LoVo (cell line): ENCODE results near the gene CACHD1.

Experiments used
- DNase-seq: peaks from one replicate; pipeline ENCODE4 v3.0.0-alpha.2; 2016; ENCODE audit warnings: low spot score

CACHD1 gene

DNA sequence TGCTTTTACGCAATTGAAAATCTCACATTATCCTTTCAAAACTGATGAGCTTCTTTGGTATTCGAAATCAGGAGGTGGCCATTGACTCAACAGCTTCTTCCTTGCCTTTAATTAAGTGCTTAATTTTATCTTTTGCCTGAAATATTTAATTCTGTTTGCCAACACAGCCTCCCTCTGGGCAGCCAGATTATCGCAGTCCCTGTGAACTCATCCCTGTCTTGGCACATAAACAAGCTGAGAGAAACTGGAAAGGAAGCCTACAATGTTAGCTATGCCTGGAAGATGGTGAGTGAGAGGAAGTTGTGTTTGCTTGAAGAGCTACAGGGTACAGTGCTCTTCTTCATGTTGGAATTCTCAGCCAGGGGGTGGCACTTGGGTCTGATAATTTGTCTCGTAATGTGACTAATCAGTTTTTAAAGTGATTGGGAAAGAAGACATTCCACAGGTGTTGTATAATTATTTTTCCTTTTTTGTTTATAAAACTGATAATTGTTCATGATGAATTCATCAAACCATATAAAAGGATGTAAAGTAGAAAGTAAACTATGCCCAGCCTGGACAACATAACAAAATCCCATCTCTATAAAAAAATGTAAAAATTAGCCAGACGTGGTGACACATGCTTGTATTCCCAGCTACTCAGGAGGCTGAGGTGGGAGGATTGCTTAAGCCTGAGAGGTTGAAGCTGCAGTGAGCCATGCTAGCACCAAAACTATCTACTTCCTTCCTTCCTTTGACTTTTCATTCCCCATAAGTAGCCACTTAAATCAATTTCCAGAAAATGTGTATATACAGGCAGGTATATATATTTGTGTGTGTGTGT lies 184.8 kb downstream of the CACHD1 start:
- no peak for DNase-seq

DNA sequence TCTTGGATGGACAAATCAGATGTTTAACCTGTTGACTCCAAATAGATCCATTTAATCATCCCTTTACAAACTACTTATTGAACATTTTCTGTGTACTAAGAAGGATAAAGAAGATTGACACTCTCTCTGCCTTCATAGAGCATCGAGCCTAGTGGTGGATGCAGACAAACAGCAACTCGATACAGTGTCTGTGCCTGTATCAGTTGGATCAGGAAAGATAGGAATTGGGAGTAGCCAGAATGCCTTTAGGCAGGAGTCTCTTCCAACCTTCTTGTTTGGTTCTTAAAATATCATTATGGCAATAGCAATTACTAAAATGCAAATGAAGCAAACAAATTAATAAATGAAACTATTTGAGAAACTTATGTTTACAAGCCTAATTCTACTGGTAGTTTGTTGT lies 185.9 kb downstream of the CACHD1 start:
- no peak for DNase-seq

- DNase-seq, result no peak
Measured at GRCh38 chr1:64659478-64660138, 189.7 kb downstream of the CACHD1 start.

DNA sequence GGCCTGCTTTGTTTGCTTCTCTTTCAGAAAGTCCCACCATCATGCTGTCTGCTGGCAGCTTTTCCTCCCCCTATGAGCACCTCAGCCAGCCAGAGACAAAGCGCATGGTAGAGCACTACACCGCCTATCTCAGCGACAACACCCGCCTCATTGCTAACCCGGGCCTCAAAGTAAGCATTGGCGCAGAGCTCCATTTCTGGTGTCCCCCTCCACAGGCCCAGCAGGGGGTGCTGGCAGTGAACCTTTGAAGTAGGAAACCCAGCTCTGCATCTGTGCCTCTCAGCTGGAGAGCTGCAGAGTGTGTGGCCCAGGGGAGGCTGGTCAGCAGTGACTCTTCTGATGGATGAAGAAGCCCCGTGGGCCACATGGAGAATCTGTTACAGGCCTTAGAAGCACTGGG lies 193.7 kb downstream of the CACHD1 start:
- DNase-seq, result no peak

- no peak for DNase-seq
Measured at GRCh38 chr1:64664299-64664698, 194.4 kb downstream of the CACHD1 start.

DNA sequence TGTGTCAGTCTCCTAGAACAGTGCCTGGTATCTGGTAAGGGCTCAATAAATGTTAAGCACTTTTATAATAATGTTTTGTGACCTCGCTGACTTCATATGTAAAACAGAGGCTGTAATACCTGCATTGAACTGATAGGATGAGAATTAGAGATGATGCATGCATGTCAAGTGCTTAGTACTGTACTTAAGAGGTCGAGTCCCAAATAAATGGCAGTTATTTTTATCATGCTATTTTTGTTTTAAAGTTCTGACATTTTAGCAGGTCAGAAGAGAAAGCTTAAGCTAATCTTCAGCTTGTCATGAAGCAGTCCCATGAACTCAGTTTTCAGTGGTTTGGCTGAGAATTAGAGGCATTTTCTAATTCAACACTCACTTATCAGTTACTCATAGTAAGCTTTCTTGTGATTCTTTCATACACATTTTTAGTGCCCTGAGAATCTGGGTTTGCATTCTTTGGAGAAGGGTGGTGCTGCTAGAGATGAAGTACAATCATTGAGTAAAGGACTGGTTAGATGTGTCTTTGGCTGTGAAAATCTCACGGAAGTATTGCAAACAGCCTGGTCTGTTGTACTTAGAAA lies 199.3 kb downstream of the CACHD1 start:
- DNase-seq, result no peak

GRCh38 chr1:64675718-64676345 lies 205.9 kb downstream of the CACHD1 start:
- peak; percentile 16 for DNase-seq

DNA sequence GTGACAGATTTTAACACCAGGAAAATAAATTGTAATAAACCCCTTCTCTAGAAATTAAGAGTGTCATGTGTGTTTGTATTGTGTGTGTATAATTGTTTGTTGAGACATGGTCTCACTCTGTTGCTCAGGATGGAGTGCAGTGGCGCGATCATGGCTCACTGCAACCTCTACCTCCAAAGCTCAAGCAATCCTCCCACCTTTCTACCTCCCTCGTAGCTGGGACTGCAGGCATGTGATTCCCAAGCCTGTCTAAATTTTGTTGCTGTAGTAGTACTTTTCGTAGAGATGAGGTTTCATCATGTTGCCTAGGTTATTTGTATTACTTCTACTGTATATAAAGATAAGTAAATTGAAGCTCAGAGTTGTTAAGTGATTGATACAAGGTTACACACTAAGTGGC lies 206.5 kb downstream of the CACHD1 start:
- no peak for DNase-seq

GRCh38 chr1:64677532-64677931 lies 207.6 kb downstream of the CACHD1 start:
- DNase-seq, result no peak

DNA sequence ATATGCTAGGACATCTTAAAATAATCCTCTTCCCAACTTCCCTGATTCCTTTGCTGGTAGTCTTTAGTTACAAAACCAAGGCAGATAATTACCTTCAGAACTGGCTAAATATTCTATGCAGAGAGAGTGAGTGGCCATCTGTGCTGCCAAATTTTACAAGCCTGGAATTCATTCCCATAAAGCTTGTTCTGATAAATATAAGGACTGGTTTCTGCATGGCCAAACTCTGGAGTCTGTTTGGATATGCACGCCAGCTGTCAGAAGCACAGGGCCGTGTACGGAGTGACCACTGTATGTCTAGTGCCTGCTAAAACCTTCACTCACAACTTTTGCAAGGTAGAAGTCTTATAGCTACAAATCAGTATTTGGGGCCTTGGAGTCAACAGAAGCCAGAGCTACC lies 208.4 kb downstream of the CACHD1 start:
- no peak for DNase-seq

- DNase-seq, result no peak
Measured at GRCh38 chr1:64679177-64679576, 209.2 kb downstream of the CACHD1 start.

DNA sequence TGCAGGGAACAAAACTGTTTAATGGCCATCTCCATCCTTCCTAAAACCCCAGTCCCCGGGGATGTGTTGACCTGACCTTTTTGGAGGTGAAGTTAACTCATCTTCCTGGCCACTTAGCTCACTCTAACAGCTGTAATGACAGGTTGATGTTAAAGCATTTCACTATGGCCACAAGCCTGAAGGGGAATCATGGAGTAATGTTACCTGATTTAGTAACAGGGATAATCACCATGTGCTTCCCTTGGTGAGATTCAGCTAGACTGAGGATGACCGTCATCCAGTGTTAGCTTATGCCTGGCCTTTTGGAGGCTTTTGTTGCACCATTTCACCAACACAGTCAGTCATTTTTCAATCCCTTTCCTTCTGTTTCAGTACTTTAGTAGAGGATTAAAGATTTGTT lies 210.7 kb downstream of the CACHD1 start:
- no peak for DNase-seq

DNA sequence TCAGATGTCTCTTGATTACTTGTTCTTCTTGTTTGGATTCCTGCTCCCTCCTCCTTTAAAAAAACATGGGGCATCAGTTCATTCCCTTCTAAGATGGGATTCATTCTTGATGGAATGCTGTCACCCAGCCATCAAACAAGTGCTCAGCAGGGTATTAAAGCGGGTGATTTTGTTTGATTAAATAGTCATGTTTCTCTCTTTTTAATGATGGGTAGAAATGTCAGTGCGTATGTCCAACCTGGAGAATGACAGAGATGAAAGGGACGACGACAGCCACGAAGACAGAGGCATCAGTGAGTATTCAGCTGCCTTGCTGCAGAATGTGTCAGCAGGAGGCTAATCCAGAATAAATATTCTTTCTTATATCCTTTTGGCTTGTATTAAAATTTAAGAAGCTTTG lies 211.1 kb downstream of the CACHD1 start:
- DNase-seq, result no peak

- no peak for DNase-seq
Measured at GRCh38 chr1:64683419-64683818, 213.5 kb downstream of the CACHD1 start.

DNA sequence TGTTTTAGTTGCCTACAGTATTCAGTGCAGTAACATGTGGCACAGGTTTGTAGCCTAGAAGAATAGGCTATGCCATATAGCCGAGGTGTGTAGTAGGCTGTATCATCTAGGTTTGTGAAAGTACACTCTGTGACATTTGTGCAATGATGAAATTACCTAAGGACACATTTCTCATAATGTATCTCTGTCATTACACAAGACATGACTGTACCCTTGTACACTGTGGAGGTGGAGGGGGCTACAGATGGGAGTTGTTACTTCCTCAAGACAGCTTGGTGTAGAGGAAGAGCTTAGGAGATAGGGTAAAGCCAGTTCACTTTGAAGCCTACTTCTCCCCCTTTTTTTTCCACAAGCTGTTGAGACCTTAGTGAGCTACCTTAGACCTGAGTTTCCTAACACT lies 215.3 kb downstream of the CACHD1 start:
- no peak for DNase-seq

- no peak for DNase-seq
Measured at GRCh38 chr1:64685765-64686341, 215.9 kb downstream of the CACHD1 start.

GRCh38 chr1:64686828-64687724 lies 217.1 kb downstream of the CACHD1 start:
- peak; percentile 44 for DNase-seq

GRCh38 chr1:64687725-64688327 lies 217.9 kb downstream of the CACHD1 start:
- no peak for DNase-seq

DNA sequence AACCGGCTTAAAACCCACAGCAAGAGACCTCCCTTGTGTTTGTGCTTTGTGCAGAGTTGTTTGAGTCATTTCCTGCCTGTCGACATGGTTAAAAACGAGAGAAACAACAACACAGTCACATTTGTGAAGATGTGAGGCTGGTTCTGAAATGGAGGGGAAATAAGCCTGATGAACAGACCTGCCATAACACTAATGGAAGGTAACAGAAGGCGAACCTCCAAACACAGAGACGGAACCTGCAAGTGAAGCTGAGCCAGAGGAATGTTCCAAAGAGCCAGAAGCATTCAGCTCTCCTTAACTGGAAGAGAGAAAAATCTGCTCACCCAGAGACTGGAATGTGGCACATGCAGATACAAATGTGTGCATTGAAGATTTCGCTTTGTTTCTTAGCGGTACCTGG lies 221.7 kb downstream of the CACHD1 start:
- DNase-seq, result no peak

- DNase-seq, result no peak
Measured at GRCh38 chr1:64692911-64693310, 223.0 kb downstream of the CACHD1 start.

DNA sequence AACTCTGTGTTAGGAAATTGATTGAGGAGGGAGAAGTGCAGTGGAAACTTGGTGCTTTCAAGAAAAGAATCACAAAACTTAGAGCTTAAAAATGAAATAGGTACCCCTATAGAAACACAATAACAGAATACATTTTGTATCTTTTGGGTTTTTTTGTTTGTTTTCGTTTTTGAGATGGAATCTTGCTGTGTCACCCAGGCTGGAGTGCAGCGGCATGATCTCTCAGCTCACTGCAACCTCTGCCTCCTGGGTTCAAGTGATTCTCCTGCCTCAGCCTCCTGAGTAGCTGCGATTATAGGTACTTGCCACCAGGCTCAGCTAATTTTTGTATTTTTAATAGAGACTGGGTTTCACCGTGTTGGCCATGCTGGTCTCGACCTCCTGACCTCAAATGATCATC lies 223.5 kb downstream of the CACHD1 start:
- DNase-seq, result no peak
